Muscle layer of colon (tissue), 2 donors: Measurements from ENCODE around the gene RASGRF2.

ENCODE experiments used
- H3K27ac ChIP-seq: one replicate; pipeline ENCODE4 v1.7.0; 2013; ENCODE audit warnings: low read depth, mild to moderate bottlenecking, low read length, moderate library complexity
- H3K27me3 ChIP-seq, 2 donors: one replicate each; pipeline ENCODE4 v1.7.0; 2013; ENCODE audit warnings: low read length in 2 of 2, mild to moderate bottlenecking in 2 of 2; ENCODE audit not compliant: insufficient read depth in 2 of 2, control insufficient read depth in 1 of 2
- H3K36me3 ChIP-seq: one replicate; pipeline ENCODE4 v1.7.0; 2013; ENCODE audit warnings: mild to moderate bottlenecking, low read length; ENCODE audit not compliant: insufficient read depth
- H3K4me1 ChIP-seq: one replicate; pipeline ENCODE4 v1.7.0; 2013; ENCODE audit warnings: mild to moderate bottlenecking, low read length; ENCODE audit not compliant: insufficient read depth
- H3K4me3 ChIP-seq, 2 donors: one replicate each; pipeline ENCODE4 v1.7.0; 2013; ENCODE audit warnings: low read length in 2 of 2, low read depth in 1 of 2, mild to moderate bottlenecking in 1 of 2, moderate library complexity in 1 of 2
- H3K9ac ChIP-seq: one replicate; pipeline ENCODE4 v1.7.0; 2013; ENCODE audit warnings: low read length
- H3K9me3 ChIP-seq: one replicate; pipeline ENCODE4 v1.7.0; 2013; ENCODE audit warnings: mild to moderate bottlenecking, low read length
- donor health status: abdominal sarcoma.
- donor health status: Adenocarcinoma of cecum.

The RASGRF2 gene

DNA sequence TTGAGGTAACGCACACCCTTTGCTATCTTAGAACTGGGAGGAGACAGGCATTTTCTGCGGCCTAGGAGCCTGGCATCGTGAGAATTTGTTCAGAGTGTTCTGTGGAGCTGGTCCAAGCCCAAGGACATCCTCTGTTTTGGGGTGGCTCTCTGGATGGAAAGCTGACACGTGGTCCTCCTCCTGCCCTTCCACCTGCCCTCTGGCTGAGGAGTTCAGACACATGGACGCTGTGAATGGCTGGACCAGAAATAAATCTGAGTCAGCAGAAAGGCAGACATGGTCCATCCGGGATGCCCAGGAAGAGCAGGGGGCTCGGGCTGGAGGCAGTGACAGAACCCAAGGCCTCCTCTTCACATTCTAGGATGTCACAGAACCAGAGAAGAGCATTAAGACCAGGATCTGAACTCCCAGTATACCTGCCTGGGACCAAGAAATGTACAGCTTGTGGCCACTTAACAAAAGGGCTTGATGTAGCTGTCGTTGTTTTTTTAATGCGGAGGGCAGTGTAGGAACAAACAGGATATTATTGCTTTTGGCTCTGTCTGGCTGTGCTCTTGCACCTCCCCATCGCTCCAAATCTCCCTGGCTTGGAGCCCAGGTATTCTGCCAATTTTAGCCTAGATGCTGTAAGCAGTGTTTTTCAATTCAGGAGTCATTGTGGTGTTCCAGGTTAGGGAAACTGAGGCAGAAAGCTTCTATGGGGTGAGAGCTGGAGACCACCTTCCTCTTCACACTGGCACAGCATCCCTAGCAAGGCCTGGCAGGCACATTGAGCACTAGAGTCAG lies 275.3 kb downstream of the RASGRF2 start:
- Histone ChIP-seq H3K4me1 (peaks cover 25% of the 10 kb centered on the region), H3K36me3 (no peaks in the 10 kb centered on the region), H3K27me3 (no peaks in the 10 kb centered on the region), H3K9me3 (no peaks in the 10 kb centered on the region), H3K27ac (no peak overlapping the region), H3K4me3 (no peak overlapping the region), H3K9ac (no peak overlapping the region)

DNA sequence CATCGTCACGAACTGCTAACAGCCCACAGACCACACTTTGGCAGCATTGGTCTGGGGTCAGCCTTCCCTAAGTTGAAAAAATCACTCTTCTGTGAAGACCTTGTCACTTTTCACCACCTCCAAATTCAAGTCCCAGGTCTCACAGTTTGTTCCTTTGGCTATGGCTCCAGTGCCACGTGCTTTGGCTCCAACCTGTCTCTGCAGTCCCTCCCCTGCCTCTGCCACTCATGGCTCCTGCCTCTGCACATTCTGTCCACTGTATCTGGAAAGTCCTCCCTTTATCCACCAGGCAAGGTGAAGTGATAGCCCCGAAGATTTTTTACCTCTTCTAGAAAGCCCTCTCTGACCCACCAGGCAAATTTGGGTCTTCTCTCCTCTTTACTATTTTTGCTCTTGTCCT lies 278.3 kb downstream of the RASGRF2 start:
- no peak overlapping the region for H3K4me3 ChIP-seq
- no peaks in the 10 kb centered on the region for H3K9me3 ChIP-seq
- peaks cover 16% of the 10 kb centered on the region for H3K4me1 ChIP-seq
- H3K36me3 ChIP-seq: no peaks in the 10 kb centered on the region
- H3K27ac ChIP-seq: no peak overlapping the region
- no peaks in the 10 kb centered on the region for H3K27me3 ChIP-seq
- no peak overlapping the region for H3K9ac ChIP-seq

DNA sequence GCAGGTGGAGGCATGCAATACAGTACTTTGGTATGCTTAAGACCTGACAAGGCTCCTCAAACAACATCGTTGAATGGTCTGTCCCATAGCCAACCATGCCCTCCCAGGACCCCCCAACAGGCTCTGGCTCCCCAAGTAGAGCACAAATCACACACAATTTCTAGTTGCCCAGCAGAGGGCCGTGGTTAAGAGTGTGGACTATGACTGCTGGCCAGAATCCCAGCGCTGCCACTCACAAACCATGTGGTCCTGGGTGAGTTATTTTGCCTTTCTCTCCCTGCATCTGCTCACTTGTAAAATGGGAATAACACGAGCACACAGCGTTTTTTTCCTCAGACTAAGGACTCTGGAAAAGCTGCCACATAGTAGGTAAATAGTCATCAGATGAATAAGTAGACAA lies 279.4 kb downstream of the RASGRF2 start:
- Histone ChIP-seq H3K27me3 (no peaks in the 10 kb centered on the region), H3K9me3 (no peaks in the 10 kb centered on the region), H3K4me1 (peaks cover 13% of the 10 kb centered on the region), H3K27ac (no peak overlapping the region), H3K4me3 (no peak overlapping the region), H3K36me3 (no peaks in the 10 kb centered on the region), H3K9ac (no peak overlapping the region)

- no peak overlapping the region for H3K9ac ChIP-seq
- no peaks in the 10 kb centered on the region for H3K27me3 ChIP-seq
- H3K4me1 ChIP-seq: peaks cover 2% of the 10 kb centered on the region
- no peaks in the 10 kb centered on the region for H3K9me3 ChIP-seq
- H3K4me3 ChIP-seq: no peak overlapping the region
- H3K36me3 ChIP-seq: no peaks in the 10 kb centered on the region
- no peak overlapping the region for H3K27ac ChIP-seq
Measured at GRCh38 chr5:81241001-81241400, 280.8 kb downstream of the RASGRF2 start.

DNA sequence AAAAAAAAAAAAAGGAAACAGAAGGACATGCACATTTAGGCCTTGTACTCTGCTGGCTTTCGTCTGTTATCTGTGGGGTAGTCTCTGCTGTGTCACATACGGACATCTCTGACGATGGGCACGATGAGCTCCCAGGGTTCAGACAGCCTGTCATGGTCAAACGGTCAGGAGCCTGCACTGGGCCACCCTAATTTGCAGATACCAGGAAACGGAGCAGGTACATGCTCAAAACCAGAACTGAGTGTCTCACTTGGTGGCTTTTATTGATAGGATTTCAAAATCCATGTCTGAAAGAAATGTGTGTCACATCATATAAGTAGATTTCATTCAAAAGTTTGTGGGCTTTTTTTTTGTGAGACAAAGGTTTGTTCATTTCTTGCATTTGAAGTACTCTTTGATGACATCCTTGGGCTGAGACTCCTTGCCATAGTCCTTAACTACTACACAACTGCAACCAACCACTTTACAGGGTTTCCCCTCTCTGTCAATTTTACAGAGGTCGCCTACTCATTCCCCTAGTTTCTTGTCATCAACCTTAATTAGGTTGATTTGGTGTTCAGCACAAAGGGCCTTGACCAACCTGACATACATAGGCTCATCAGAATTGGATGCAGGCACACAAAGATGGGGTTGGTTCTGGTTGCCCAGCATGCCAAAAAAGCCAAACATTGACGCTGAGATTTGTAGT lies 281.9 kb downstream of the RASGRF2 start:
- Histone ChIP-seq H3K27me3 (no peaks in the 10 kb centered on the region), H3K4me3 (no peak overlapping the region), H3K9ac (no peak overlapping the region)

GRCh38 chr5:81242906-81243436 lies 282.8 kb downstream of the RASGRF2 start:
- Histone ChIP-seq H3K9ac (no peak overlapping the region), H3K27me3 (no peaks in the 10 kb centered on the region), H3K9me3 (no peaks in the 10 kb centered on the region), H3K27ac (no peak overlapping the region), H3K36me3 (no peaks in the 10 kb centered on the region), H3K4me1 (peaks cover under 1% of the 10 kb centered on the region), H3K4me3 (no peak overlapping the region)

More for the DNA sequence above, 281.9 kb downstream of the RASGRF2 start:
- no peaks in the 10 kb centered on the region for H3K9me3 ChIP-seq
- H3K27ac ChIP-seq: no peak overlapping the region
- H3K4me1 ChIP-seq: no peaks in the 10 kb centered on the region
- H3K36me3 ChIP-seq: no peaks in the 10 kb centered on the region

- H3K9me3 ChIP-seq: no peaks in the 10 kb centered on the region
- H3K36me3 ChIP-seq: no peaks in the 10 kb centered on the region
- H3K27me3 ChIP-seq: no peaks in the 10 kb centered on the region
- no peak overlapping the region for H3K4me3 ChIP-seq
- H3K27ac ChIP-seq: no peak overlapping the region
- H3K4me1 ChIP-seq: peaks cover 7% of the 10 kb centered on the region
- H3K9ac ChIP-seq: no peak overlapping the region
Measured at GRCh38 chr5:81244451-81244850, 284.3 kb downstream of the RASGRF2 start.

DNA sequence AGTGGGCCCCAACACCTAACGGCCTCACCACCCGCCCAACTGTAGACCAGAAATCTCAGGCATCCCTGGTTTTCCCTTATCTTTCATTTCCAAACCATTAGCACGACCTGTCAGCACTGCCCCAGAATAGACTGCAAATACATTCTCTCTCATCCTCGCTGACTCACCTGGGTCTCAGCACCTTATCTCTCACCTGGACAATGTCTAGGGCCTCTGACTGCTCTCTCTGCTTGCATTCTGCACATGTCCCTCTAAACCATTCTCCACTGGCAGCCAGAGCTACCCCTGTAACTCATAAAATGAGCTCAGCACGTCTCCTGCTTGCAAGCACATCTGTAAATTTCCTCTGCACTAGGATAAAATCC lies 285.7 kb downstream of the RASGRF2 start:
- H3K9ac ChIP-seq: no peak overlapping the region
- H3K4me3 ChIP-seq: no peak overlapping the region
- H3K27me3 ChIP-seq: no peaks in the 10 kb centered on the region
- no peaks in the 10 kb centered on the region for H3K9me3 ChIP-seq
- peaks cover 7% of the 10 kb centered on the region for H3K4me1 ChIP-seq
- no peaks in the 10 kb centered on the region for H3K36me3 ChIP-seq
- H3K27ac ChIP-seq: no peak overlapping the region

- Histone ChIP-seq H3K4me3 (no peak overlapping the region), H3K27me3 (no peaks in the 10 kb centered on the region), H3K4me1 (peaks cover 7% of the 10 kb centered on the region)
Measured at GRCh38 chr5:81246697-81247096, 286.5 kb downstream of the RASGRF2 start.

DNA sequence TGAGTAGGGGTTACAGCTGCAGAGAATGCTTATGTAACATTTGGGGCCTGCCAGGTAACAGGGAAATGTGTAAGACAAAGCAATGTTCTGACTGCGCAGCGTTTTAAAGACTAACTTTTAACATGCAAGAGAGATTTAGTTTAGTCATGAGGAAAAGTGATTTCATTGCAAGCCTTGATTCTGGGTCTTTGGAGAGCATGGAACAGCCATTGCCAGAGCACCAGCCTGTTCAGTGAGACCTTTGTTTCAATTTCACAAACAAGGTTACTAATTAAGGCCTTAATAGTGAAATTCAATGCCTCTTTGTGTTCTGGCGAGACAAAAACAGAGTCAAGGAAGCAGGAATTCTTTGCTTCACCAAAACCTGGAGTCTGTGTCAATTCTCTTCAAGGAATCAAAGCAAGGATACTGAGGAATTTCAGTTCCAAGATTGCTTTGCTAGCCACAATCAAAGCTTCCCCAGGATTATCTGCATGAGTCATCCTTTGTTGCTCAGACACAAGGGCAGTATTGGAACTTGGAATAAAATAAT lies 287.3 kb downstream of the RASGRF2 start:
- H3K4me1 ChIP-seq: peaks cover 7% of the 10 kb centered on the region
- no peaks in the 10 kb centered on the region for H3K27me3 ChIP-seq
- no peak overlapping the region for H3K4me3 ChIP-seq
- no peak overlapping the region for H3K27ac ChIP-seq
- no peaks in the 10 kb centered on the region for H3K36me3 ChIP-seq
- no peaks in the 10 kb centered on the region for H3K9me3 ChIP-seq
- H3K9ac ChIP-seq: no peak overlapping the region

More at GRCh38 chr5:81246697-81247096, 286.5 kb downstream of the RASGRF2 start:
- Histone ChIP-seq H3K9ac (no peak overlapping the region), H3K9me3 (no peaks in the 10 kb centered on the region), H3K36me3 (no peaks in the 10 kb centered on the region), H3K27ac (no peak overlapping the region)

GRCh38 chr5:81249240-81249639 lies 289.1 kb downstream of the RASGRF2 start:
- Histone ChIP-seq H3K36me3 (peaks cover 6% of the 10 kb centered on the region), H3K9ac (no peak overlapping the region), H3K27me3 (no peaks in the 10 kb centered on the region), H3K27ac (no peak overlapping the region), H3K4me1 (peaks cover 7% of the 10 kb centered on the region), H3K4me3 (no peak overlapping the region), H3K9me3 (no peaks in the 10 kb centered on the region)
